Measurements from ENCODE around the gene ICOS.

DNA sequence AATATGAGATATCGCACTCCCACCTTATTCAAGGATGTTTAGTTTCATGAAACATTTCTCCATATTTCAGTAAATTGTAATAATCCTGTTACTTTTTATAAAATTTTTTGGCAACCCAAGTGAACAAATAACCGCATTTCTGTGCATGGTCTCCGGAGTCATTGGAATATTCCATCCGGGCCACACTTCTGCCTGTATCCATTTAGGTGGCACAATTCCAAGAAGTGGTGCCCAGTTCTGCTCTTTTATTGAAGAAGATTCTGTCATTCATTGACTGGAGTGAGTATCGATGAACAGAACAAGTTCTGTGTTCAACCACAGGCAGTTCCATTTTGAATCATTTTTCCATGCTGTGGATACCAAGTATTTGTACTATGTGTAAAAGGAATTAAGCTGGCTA lies 26.6 kb upstream of the ICOS start:
- TF ChIP-seq, protein P1, sequence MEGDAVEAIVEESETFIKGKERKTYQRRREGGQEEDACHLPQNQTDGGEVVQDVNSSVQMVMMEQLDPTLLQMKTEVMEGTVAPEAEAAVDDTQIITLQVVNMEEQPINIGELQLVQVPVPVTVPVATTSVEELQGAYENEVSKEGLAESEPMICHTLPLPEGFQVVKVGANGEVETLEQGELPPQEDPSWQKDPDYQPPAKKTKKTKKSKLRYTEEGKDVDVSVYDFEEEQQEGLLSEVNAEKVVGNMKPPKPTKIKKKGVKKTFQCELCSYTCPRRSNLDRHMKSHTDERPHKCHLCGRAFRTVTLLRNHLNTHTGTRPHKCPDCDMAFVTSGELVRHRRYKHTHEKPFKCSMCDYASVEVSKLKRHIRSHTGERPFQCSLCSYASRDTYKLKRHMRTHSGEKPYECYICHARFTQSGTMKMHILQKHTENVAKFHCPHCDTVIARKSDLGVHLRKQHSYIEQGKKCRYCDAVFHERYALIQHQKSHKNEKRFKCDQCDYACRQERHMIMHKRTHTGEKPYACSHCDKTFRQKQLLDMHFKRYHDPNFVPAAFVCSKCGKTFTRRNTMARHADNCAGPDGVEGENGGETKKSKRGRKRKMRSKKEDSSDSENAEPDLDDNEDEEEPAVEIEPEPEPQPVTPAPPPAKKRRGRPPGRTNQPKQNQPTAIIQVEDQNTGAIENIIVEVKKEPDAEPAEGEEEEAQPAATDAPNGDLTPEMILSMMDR (IDR thresholded peaks at IDR 0.05; ENCODE audit: insufficient read depth, low read length, poor library complexity, severe bottlenecking) = no peak
- no peak for TF ChIP-seq EZH2phosphoT487 (conservative IDR thresholded peaks at IDR 0.05; ENCODE audit: low read length)

Measured in SU-DHL-6 (cell line).